Endodermal cell (in vitro differentiated cells): ENCODE data around the gene ADAM29. TPM values are rescaled to one million over a fixed set of nuclear protein-coding genes. Genes with fewer than 3 reads are reported as not detected.

ENCODE experiments used
- DNase-seq: peaks from one replicate; pipeline ENCODE4 v3.0.0-alpha.2; 2017
- H3K27ac ChIP-seq: 2 replicates; pipeline ENCODE4 v1.5.1; 2013; ENCODE audit warnings: mild to moderate bottlenecking, low read depth, low read length, moderate library complexity
- H3K27me3 ChIP-seq: 2 replicates; pipeline ENCODE4 v1.6.1; 2013; ENCODE audit warnings: mild to moderate bottlenecking, low read length, moderate library complexity; ENCODE audit not compliant: insufficient read depth, control insufficient read depth, poor library complexity, severe bottlenecking
- H3K36me3 ChIP-seq: 2 replicates; pipeline ENCODE4 v1.7.0; 2013; ENCODE audit warnings: mild to moderate bottlenecking, low read length, moderate library complexity; ENCODE audit not compliant: control insufficient read depth, insufficient read depth
- H3K4me1 ChIP-seq: one replicate; pipeline ENCODE4 v1.7.0; 2013; ENCODE audit warnings: low read length; ENCODE audit not compliant: control insufficient read depth, insufficient read depth
- H3K4me3 ChIP-seq: 2 replicates; pipeline ENCODE4 v1.5.1; 2013; ENCODE audit warnings: mild to moderate bottlenecking, low read length, moderate library complexity
- H3K9ac ChIP-seq: 2 replicates; pipeline ENCODE4 v1.6.1; 2013; ENCODE audit warnings: mild to moderate bottlenecking, low read length, moderate library complexity; ENCODE audit not compliant: poor library complexity, severe bottlenecking; ENCODE audit errors: extremely low read depth
- H3K9me3 ChIP-seq: 2 replicates; pipeline ENCODE4 v1.6.1; 2013; ENCODE audit warnings: mild to moderate bottlenecking, low read length, moderate library complexity; ENCODE audit not compliant: control insufficient read depth
- H3K27ac Mint-ChIP-seq: 2 replicates; pipeline ENCODE4 v1.8.0; 2020; ENCODE audit warnings: mixed read lengths
- H3K27me3 Mint-ChIP-seq: 2 replicates; pipeline ENCODE4 v1.8.0; 2021; ENCODE audit warnings: mild to moderate bottlenecking, mixed read lengths; ENCODE audit not compliant: insufficient read depth
- H3K36me3 Mint-ChIP-seq: 2 replicates; pipeline ENCODE4 v1.8.0; 2020; ENCODE audit warnings: low read depth, mixed read lengths
- H3K4me1 Mint-ChIP-seq: 2 replicates; pipeline ENCODE4 v1.8.0; 2020; ENCODE audit warnings: mixed read lengths
- H3K4me3 Mint-ChIP-seq: 2 replicates; pipeline ENCODE4 v1.8.0; 2020; ENCODE audit warnings: mild to moderate bottlenecking, moderate library complexity, mixed read lengths
- H3K9me3 Mint-ChIP-seq: 2 replicates; pipeline ENCODE4 v1.8.0; 2020; ENCODE audit warnings: mild to moderate bottlenecking, mixed read lengths
- CTCF ChIP-seq: fragments of 200-600 bp; sonication (generic); conservative IDR thresholded peaks from 2 replicates; pipeline ENCODE4 v1.5.0; 2021; ENCODE audit warnings: antibody characterized with exemption, mild to moderate bottlenecking
- WGBS, 2 experiments: methylation state at CpG; one replicate each; pipeline versions ENCODE4 v1.1.5 to v1.1.7; 2013; ENCODE audit warnings: missing lambda C conversion rate in 2 of 2, mixed read lengths in 1 of 2; ENCODE audit not compliant: insufficient coverage in 1 of 2, insufficient read length in 1 of 2; 5-methylcytosine and 5-hydroxymethylcytosine counted together
- total RNA-seq, 2 donors: library from RNA; stranded (reverse); fragmentation: NEBNext Ultra II Directional in 1 of 2; extraction: Animal tissue kit (Norgen Biotek cat#: 25700) in 1 of 2; gene quantifications; 2 replicates in 1 of 2; 3 replicates in 1 of 2; pipeline ENCODE4 v1.2.1, GENCODE V29; 2021

The ADAM29 gene
- total RNA-seq, 2 donors from 2014 or later = not detected

GRCh38 chr4:174934360-174934759 is 16.2 kb downstream of the ADAM29 start:
- Histone ChIP-seq H3K4me1 (no peaks in the 10 kb centered on the region), H3K36me3 (no peaks in the 10 kb centered on the region), H3K9me3 (no peaks in the 10 kb centered on the region), H3K9ac (no peak overlapping the region), H3K27ac (no peak overlapping the region), H3K4me3 (no peak overlapping the region), H3K27me3 (no peaks in the 10 kb centered on the region)
- Mint-ChIP-seq H3K27me3 (no peaks in the 10 kb centered on the region), H3K27ac (no peak overlapping the region), H3K36me3 (no peaks in the 10 kb centered on the region), H3K4me3 (no peak overlapping the region), H3K9me3 (no peaks in the 10 kb centered on the region), H3K4me1 (no peaks in the 10 kb centered on the region)
- no peak for TF ChIP-seq CTCF
- no peak for DNase-seq
- WGBS, 2 experiments = 92% methylated on average over 4 of the region's 4 CpGs; no CpG with 5 or more reads in 1 of the 2 experiments

- Mint-ChIP-seq H3K27me3 (no peaks in the 10 kb centered on the region), H3K4me1 (no peaks in the 10 kb centered on the region), H3K36me3 (no peaks in the 10 kb centered on the region), H3K4me3 (no peak overlapping the region), H3K9me3 (no peaks in the 10 kb centered on the region), H3K27ac (no peak overlapping the region)
- Histone ChIP-seq H3K36me3 (no peaks in the 10 kb centered on the region), H3K27me3 (no peaks in the 10 kb centered on the region), H3K27ac (no peak overlapping the region), H3K9me3 (no peaks in the 10 kb centered on the region), H3K9ac (no peak overlapping the region), H3K4me1 (no peaks in the 10 kb centered on the region), H3K4me3 (no peak overlapping the region)
- TF ChIP-seq CTCF = no peak
- no peak for DNase-seq
- WGBS, 2 experiments = 89% methylated on average over 2 of the region's 2 CpGs; no CpG with 5 or more reads in 1 of the 2 experiments
These were observed 17.4 kb downstream of the ADAM29 start for GRCh38 chr4:174935607-174936006.

- H3K27me3 Mint-ChIP-seq = no peaks in the 10 kb centered on the region
- Histone ChIP-seq H3K36me3 (no peaks in the 10 kb centered on the region), H3K4me1 (no peaks in the 10 kb centered on the region), H3K27ac (no peak overlapping the region), H3K9me3 (no peaks in the 10 kb centered on the region), H3K27me3 (no peaks in the 10 kb centered on the region), H3K9ac (no peak overlapping the region), H3K4me3 (no peak overlapping the region)
- DNase-seq = no peak
- no peak overlapping the region for H3K27ac Mint-ChIP-seq
- 100% methylated on average over 1 of the region's 1 CpG for WGBS, 2 experiments
- no peak for TF ChIP-seq CTCF
- H3K4me1 Mint-ChIP-seq = no peaks in the 10 kb centered on the region
- no peak overlapping the region for H3K4me3 Mint-ChIP-seq
- peaks cover 14% of the 10 kb centered on the region for H3K9me3 Mint-ChIP-seq
- no peaks in the 10 kb centered on the region for H3K36me3 Mint-ChIP-seq
These were observed 21.8 kb downstream of the ADAM29 start for GRCh38 chr4:174940002-174940401.
